Skeletal muscle tissue (tissue), 4 donors: ENCODE results near the gene NHLH1. TPM values are rescaled to one million over a fixed set of nuclear protein-coding genes. Genes with fewer than 3 reads are reported as not detected.
"Not testable (repeated sequence)": the region's sequence is repeated elsewhere in the genome, so short reads cannot be mapped to it uniquely, and the experiment has no call there.

Experiments
- H3K27ac ChIP-seq: one replicate; pipeline ENCODE4 v1.7.0; 2013; ENCODE audit warnings: mild to moderate bottlenecking, low read depth, low read length, inconsistent platforms
- H3K27me3 ChIP-seq, 3 donors: one replicate each; pipeline ENCODE4 v1.7.0; 2013; ENCODE audit warnings: low read length in 3 of 3; ENCODE audit not compliant: control insufficient read depth in 3 of 3, insufficient read depth in 3 of 3
- H3K36me3 ChIP-seq, 3 donors: one replicate each; pipeline ENCODE4 v1.7.0; 2013; ENCODE audit warnings: low read length in 3 of 3; ENCODE audit not compliant: control insufficient read depth in 3 of 3, insufficient read depth in 3 of 3
- H3K4me1 ChIP-seq, 3 donors: one replicate each; pipeline ENCODE4 v1.7.0; 2013; ENCODE audit warnings: low read length in 3 of 3, mild to moderate bottlenecking in 3 of 3; ENCODE audit not compliant: control insufficient read depth in 3 of 3, insufficient read depth in 3 of 3
- H3K4me3 ChIP-seq, 3 donors: one replicate each; pipeline ENCODE4 v1.7.0; 2013; ENCODE audit warnings: low read length in 3 of 3
- H3K9ac ChIP-seq, 3 donors: one replicate each; pipeline ENCODE4 v1.7.0; 2013; ENCODE audit warnings: low read length in 3 of 3, mild to moderate bottlenecking in 3 of 3, moderate library complexity in 2 of 3, low read depth in 1 of 3
- H3K9me3 ChIP-seq, 3 donors: one replicate each; pipeline ENCODE4 v1.7.0; 2013; ENCODE audit warnings: low read length in 3 of 3; ENCODE audit not compliant: control insufficient read depth in 3 of 3
- total RNA-seq: library from RNA; depleted of rRNA; stranded (reverse); fragments of >200 nt; gene quantifications from one replicate; pipeline ENCODE4 v1.2.3, GENCODE V29; 2014
- donor health status: Osteomylitis.

The NHLH1 gene
- total RNA-seq, 1 donor from 2014 or later = not detected

DNA sequence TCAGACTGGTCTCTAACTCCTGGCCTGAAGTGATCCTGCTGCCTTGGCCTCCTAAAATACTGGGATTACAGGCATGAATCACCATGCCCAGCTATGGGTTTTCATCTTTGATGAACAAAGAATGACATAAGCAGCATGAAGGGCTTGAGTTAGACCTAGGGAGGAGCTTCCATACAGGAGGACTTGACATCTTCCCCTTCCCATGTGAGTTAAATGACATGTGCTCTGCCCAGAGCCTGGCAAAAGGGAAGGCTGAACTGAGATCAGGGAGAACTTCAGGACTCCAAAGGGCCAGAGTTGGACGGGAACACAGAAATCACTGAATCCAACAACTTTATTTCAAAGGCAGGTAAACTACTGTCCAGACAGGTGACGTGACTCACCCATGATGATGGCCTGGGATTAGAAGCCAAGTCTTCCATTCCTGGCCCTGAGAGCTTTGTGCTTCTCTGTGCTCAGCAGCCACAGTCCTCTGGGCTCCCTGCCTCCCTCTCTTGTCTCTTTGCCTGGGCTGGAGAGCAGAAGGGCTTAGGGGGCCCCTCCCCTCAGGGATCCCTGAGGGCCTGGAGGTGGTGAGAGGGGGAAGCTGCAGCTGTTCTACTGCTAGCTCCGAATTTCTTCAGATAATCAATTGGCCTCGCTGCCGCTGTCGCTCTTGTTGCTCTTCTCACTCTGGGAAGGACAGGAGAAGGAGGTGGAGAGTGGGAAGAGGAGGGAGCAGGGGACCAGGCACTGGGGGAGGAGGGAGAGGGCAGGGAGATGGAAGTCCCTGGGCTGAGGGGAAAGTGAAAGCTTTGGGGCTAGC is 7.6 kb downstream of the NHLH1 start:
- H3K4me1 ChIP-seq = peaks cover 11 to 18% (median 15%) of the 10 kb centered on the region in 3 donors
- H3K9me3 ChIP-seq = no peaks in the 10 kb centered on the region
- H3K27me3 ChIP-seq = no peaks in the 10 kb centered on the region
- H3K36me3 ChIP-seq = no peaks in the 10 kb centered on the region
- no peak overlapping the region for H3K9ac ChIP-seq
- H3K4me3 ChIP-seq = no peak overlapping the region
- no peak overlapping the region for H3K27ac ChIP-seq

GRCh38 chr1:160375788-160376524 is 9.1 kb downstream of the NHLH1 start:
- H3K9me3 ChIP-seq = no peaks in the 10 kb centered on the region
- peaks cover 11 to 18% (median 15%) of the 10 kb centered on the region in 3 donors for H3K4me1 ChIP-seq
- H3K27me3 ChIP-seq = no peaks in the 10 kb centered on the region
- no peaks in the 10 kb centered on the region for H3K36me3 ChIP-seq
- peak overlapping the region in 2 of 3 donors; percentile 31 to 52 for H3K4me3 ChIP-seq
- H3K27ac ChIP-seq = no peak overlapping the region
- H3K9ac ChIP-seq = peak overlapping the region in 1 of 3 donors; percentile 20

GRCh38 chr1:160376525-160377131 is 9.8 kb downstream of the NHLH1 start:
- Histone ChIP-seq H3K27ac (no peak overlapping the region), H3K27me3 (no peaks in the 10 kb centered on the region), H3K4me3 (peak overlapping the region in 2 of 3 donors; percentile 31 to 52), H3K4me1 (peaks cover 11 to 18% (median 15%) of the 10 kb centered on the region in 3 donors), H3K36me3 (no peaks in the 10 kb centered on the region), H3K9me3 (no peaks in the 10 kb centered on the region), H3K9ac (peak overlapping the region in 1 of 3 donors; percentile 20)

- Histone ChIP-seq H3K9me3 (no peaks in the 10 kb centered on the region), H3K27ac (no peak overlapping the region), H3K9ac (no peak overlapping the region), H3K36me3 (no peaks in the 10 kb centered on the region), H3K4me3 (no peak overlapping the region), H3K27me3 (no peaks in the 10 kb centered on the region), H3K4me1 (peaks cover 11 to 18% (median 15%) of the 10 kb centered on the region in 3 donors)
Measured at GRCh38 chr1:160377585-160378206, 10.8 kb downstream of the NHLH1 start.

DNA sequence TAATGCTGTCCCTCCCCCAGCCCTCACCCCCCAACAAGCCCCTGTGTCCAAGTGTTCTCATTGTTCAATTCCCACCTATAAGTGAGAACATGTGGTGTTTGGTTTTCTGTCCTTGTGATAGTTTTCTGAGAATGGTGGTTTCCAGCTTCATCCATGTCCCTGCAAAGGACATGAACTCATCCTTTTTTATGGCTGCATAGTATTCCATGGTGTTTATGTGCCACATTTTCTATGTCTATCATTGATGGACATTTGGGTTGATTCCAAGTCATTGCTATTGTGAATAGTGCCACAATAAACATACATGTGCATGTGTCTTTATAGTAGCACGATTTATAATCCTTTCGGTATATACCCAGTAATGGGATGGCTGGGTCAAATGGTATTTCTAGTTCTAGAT is 17.9 kb downstream of the NHLH1 start:
- not testable (repeated sequence) for H3K4me1 ChIP-seq, H3K4me3 ChIP-seq, H3K36me3 ChIP-seq, H3K27ac ChIP-seq, H3K27me3 ChIP-seq, H3K9me3 ChIP-seq, H3K9ac ChIP-seq

DNA sequence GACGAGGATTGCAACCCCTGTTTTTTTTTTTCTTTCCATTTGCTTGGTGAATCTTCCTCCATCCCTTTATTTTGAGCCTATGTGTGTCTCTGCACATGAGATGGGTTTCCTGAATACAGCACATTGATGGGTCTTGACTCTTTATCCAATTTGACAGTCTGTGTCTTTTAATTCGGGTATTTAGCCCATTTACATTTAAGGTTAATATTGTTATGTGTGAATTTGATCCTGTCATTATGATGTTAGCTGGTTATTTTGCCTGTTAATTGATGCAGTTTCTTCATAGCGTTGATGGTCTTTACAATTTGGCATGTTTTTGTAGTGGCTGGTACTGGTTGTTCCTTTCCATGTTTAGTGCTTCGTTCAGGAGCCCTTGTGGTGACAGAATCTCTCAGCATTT is 21.5 kb downstream of the NHLH1 start:
- not testable (repeated sequence) for H3K36me3 ChIP-seq, H3K27me3 ChIP-seq, H3K9ac ChIP-seq, H3K4me3 ChIP-seq, H3K27ac ChIP-seq, H3K4me1 ChIP-seq, H3K9me3 ChIP-seq

GRCh38 chr1:160394673-160395072 is 27.8 kb downstream of the NHLH1 start:
- Histone ChIP-seq H3K9ac (no peak overlapping the region), H3K27me3 (peaks cover 3 to 5% (median 3%) of the 10 kb centered on the region in 3 donors), H3K4me1 (no peaks in the 10 kb centered on the region), H3K27ac (no peak overlapping the region), H3K4me3 (no peak overlapping the region), H3K9me3 (no peaks in the 10 kb centered on the region), H3K36me3 (no peaks in the 10 kb centered on the region)

DNA sequence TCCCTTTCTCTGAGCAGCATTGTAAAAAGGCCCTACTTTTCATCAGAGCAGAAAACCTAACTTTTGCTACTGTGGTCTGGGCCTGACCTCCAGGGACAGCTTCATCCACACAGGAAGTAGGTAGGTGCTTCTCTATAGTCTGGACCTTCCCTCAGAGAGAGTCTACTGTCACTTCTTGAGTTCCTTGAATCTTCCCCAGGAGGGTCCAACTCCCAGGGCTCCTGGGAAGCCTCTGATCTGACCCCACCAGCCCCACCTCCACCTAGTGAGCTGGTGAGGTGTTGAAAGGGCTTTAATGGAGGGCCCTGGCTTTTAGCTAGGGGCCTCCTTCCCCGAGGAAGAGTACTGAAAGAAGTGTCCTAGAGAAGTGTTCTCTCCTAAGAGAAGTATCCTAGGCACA is 30.8 kb downstream of the NHLH1 start:
- Histone ChIP-seq H3K27me3 (peaks cover 11 to 20% (median 18%) of the 10 kb centered on the region in 3 donors), H3K9ac (no peak overlapping the region), H3K27ac (no peak overlapping the region), H3K4me1 (peaks cover 4 to 5% (median 5%) of the 10 kb centered on the region in 3 donors), H3K36me3 (no peaks in the 10 kb centered on the region), H3K9me3 (no peaks in the 10 kb centered on the region), H3K4me3 (no peak overlapping the region)

- no peak overlapping the region for H3K27ac ChIP-seq
- peaks cover 4 to 5% (median 5%) of the 10 kb centered on the region in 3 donors for H3K4me1 ChIP-seq
- H3K4me3 ChIP-seq = no peak overlapping the region
- H3K36me3 ChIP-seq = no peaks in the 10 kb centered on the region
- peaks cover 11 to 23% (median 18%) of the 10 kb centered on the region in 3 donors for H3K27me3 ChIP-seq
- H3K9ac ChIP-seq = no peak overlapping the region
- no peaks in the 10 kb centered on the region for H3K9me3 ChIP-seq
Measured at GRCh38 chr1:160398823-160399222, 32.0 kb downstream of the NHLH1 start.
